HG03342 (cell line): ENCODE data around the gene ZSWIM4.

Experiments used
- ATAC-seq: cut with Tn5 transposase; IDR thresholded peaks from one replicate; pipeline ENCODE4 v1.9.1; 2021; ENCODE audit warnings: mild to moderate bottlenecking, moderate library complexity; ENCODE audit not compliant: unreplicated experiment

ZSWIM4 gene

DNA sequence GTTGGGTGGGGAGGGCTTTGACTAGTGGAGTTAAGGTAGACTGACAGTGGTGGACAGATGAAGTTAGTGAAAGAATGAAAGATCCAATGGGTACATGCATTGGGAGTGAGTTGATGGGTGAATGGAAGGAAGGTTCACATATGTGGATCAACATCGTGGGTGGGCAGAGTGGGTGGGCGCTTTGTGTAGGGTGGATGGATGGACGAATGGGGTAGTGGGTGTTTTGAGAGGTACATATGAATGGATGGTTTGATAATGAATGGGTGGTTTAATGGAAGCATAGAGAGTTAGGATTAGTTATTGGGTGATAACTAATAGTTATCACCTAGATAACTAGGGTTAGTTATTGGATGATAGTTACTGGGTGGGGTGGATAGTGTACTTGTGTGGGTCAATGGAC is 11.5 kb downstream of the ZSWIM4 start:
- ATAC-seq: no peak

- ATAC-seq: no peak
Observed at GRCh38 chr19:13807421-13808021, 12.3 kb downstream of the ZSWIM4 start.

GRCh38 chr19:13808856-13809255 is 13.6 kb downstream of the ZSWIM4 start:
- ATAC-seq: no peak

DNA sequence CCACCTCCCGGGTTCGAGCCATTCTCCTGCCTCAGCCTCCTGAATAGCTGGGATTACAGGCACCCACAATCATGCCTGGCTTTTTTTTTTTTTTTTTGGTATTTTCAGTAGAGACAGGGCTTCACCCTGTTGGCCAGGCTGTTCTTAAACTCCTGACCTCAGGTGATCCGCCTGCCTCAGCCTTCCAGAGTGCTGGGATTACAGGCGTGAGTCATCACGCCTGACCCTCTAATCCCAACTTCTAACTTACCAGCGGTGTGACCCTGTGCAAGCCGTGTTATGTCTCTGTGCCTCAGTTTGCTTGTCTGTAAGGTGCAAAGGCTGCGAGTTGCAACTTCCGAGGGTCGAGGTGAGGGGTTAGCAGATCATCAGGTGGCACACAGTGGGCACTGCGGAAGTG is 17.3 kb downstream of the ZSWIM4 start:
- ATAC-seq: no peak

DNA sequence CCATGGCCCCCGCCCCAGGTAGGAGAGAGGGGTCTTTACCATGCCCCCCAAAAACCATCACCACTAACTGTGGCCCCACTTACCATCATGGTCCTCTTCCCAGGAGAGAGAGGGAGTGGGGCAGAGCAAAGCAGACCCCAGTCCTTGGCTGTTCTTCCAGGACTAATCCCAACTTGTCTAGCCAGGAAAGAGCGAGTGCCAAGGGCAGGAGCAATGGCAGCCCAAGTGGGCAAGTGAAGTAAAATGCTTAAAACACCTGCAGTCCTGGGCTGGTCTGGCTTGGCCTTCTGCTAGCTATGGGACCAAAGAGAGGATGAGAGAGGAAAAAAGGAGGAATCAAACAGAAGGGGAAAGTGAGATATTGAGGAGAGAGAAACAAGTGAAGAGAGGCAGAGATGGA is 17.9 kb downstream of the ZSWIM4 start:
- ATAC-seq: no peak

DNA sequence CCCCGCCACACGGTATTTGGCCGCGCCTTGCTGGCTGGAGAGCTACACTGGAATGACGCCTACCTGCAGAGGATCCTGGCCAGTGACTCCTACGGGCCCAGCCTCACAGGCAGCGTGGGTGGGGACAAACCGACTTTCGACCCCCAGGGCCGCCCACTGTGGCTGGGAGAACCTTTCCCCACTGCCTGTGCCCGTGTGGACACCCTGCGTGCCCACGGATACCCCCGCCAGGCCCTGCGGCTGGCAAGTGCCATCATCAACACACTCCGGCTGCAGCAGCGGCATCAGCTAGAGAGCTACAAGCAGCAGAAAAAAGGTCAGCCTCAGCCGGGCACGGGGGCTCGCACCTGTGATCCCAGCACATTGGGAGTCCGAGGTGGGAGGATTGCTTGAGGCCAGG is 19.3 kb downstream of the ZSWIM4 start:
- ATAC-seq: no peak

GRCh38 chr19:13817018-13817614 is 21.9 kb downstream of the ZSWIM4 start:
- ATAC-seq: no peak

DNA sequence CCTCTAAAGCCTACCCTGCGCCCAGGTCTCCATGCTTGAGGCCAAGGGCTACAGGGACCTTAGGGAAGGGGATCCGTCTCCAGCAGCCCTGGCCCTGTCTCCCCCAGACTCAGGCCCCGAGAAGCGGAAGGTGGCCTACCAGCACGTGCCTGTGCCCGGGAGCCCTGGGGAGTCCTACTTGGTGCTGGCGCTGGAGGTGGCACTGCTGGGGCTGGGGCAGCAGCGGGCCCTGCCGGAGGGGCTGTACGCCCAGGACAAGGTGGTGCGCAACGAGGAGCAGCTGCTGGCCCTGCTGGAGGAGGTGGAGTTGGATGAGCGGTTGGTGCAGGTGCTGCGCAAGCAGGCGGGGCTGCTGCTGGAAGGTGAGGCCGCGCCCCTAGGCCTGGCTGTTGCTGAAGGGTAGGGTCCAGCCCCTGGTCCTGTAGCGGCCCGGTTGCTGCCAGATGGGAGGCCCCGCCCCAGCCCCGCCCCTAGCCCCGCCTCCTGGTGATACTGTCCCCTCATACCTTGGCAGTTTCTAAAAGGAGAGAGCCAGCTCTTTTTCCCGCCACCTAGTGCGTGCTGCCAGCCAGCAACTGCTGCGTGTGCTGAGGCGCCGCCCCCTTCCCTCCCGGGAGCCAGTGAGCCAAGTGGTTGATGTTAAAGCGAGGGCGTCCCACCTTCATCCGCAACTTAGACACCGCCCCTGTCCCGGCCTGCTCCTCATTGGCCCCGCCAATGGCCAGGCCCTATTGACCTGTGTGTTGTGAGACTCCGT is 22.6 kb downstream of the ZSWIM4 start:
- no peak for ATAC-seq

- ATAC-seq: no peak
Observed at GRCh38 chr19:13819238-13819637, 24.0 kb downstream of the ZSWIM4 start.

- no peak for ATAC-seq
Observed at GRCh38 chr19:13821292-13821691, 26.0 kb downstream of the ZSWIM4 start.

GRCh38 chr19:13823256-13823655 is 28.0 kb downstream of the ZSWIM4 start:
- ATAC-seq: no peak

DNA sequence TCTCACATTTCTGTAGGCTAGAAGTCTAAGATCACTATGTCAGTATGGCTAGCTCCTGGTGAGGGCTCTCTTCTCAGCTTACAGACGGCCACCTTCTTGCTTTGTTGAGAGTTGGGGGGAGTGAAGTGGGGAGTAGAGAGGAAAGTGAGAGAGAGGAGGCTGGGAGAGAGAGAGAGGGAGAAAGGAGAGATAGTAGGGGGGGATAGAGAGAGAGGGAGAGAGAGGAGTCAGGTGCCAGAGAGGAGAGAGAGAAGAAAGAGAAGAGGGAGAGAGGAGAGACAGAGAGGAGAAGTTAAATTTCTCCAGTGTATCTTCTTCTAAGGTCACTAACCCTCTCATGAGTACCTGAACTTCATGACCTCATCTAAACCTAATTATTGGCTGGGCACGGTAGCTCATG is 28.7 kb downstream of the ZSWIM4 start:
- no peak for ATAC-seq

DNA sequence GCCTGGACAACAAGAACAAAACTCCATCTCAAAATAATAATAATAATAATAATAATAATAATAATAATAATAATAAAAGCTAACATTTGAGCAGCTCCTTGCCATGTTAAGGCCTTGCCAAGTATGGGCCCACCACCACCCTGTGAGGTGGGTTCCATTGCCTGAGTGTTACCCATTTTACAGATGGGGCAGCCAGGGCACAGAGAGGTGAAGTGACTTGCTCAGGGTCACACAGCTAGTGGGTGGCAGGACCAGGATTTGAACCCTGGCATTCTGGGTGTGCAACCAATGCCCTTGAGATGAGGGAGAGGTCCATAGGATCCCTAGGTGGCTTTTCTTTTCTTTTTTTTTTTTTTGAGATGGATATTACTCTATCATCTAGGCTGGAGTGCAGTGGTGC is 29.5 kb downstream of the ZSWIM4 start:
- no peak for ATAC-seq

GRCh38 chr19:13825489-13826441 is 30.5 kb downstream of the ZSWIM4 start:
- no peak for ATAC-seq

DNA sequence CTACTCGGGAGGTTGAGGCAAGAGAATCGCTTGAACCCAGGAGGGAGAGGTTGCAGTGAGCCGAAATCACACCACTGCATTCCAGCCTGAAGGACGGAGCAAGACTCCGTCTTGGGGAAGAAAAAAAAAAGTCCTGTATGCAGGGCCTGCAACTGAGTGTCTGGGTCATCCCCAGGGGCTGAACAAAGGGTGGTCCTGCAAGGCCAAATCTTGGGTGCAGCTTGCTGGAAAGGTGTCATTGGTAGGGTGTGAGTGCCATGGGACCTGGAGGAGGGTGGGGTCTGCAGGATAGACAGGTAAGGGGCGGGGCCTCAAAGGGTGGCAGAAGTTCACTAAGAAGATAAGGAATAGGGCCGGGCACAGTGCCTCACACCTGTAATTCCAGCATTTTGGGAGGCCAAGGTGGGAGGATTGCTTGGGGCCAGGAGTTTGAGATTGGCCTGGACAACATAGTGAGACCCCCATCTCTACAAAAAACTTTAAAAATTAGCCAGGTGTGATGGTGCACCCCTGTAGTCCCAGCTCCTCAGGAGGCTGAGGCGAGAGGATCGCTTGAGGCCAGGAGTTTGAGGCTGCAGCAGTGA is 31.5 kb downstream of the ZSWIM4 start:
- no peak for ATAC-seq

GRCh38 chr19:13827656-13828055 is 32.4 kb downstream of the ZSWIM4 start:
- ATAC-seq: no peak

GRCh38 chr19:13830114-13830740 is 35.0 kb downstream of the ZSWIM4 start:
- no peak for ATAC-seq

DNA sequence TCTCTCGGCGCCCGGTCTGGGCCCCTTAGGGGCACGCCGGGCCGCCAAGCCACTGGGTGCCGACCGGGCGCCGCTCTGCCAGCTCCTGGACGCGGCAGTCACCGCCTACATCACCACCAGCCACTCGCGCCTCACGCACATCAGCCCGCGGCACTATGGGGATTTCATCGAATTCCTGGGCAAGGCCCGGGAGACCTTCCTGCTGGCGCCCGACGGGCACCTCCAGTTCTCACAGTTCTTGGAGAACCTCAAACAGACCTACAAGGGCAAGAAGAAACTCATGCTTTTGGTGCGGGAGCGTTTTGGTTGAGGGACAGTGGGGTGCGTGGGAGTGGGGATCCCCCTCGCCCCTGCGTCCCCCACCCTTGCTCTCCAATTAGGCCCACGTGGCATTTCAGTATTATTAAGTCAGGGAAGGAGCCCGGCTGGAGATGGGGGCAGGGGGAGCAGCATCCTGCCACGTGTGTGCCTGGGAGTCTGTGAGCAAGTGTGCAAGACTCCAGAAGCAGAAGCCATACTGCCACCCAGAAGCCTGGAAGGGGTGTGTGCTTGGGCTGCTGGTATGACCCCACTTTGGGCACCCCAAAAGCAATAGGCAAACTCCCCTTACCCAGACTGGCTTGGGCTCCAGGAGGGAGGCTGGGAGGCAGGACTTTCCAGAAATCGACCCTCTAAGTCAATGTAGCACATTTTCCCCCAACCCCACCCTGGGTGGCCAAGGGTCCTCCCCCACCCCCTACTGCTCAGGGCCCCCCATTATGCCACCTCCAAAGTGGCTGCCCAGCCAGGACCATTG is 35.7 kb downstream of the ZSWIM4 start:
- ATAC-seq: no peak
